GM12891 (cell line): ENCODE measurements around the gene VMAC.

Experiments
- POLR2A ChIP-seq: IDR thresholded peaks from 2 replicates; pipeline ENCODE4 v1.6.1; 2011; ENCODE audit warnings: low read depth, low read length, control low read depth
- POLR2AphosphoS5 ChIP-seq: IDR thresholded peaks from 2 replicates; pipeline ENCODE4 v1.6.1; 2011; ENCODE audit warnings: low read depth, low read length, control low read depth
- POU2F2 ChIP-seq: IDR thresholded peaks from 2 replicates; pipeline ENCODE4 v1.6.1; 2011; ENCODE audit warnings: low read depth, mild to moderate bottlenecking, control low read depth, low read length, moderate library complexity
- SPI1 ChIP-seq: IDR thresholded peaks from 2 replicates; pipeline ENCODE4 v1.6.1; 2011; ENCODE audit warnings: low read depth, low read length, control low read depth
- TAF1 ChIP-seq: IDR thresholded peaks from 2 replicates; pipeline ENCODE4 v1.6.1; 2011; ENCODE audit warnings: low read depth, low read length, control low read depth

DNA sequence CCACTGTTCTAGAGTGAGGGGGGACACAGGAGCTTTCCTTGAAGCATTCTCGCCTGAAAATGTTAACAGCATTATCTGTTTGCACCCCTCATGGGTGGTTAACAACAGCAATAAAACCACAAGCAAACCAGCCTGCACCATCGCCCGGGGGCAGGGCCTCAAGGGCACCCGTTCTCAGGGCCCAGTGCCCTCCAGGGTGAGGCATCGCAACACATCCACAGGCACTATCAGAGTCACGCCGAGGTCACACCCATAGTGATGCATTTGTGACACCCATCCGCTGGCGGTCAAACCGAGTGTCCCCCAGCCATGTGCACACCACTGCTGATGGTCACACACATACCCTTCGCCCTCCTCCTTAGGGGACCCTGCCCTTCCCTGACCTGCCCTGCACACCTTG is 38.9 kb upstream of the VMAC start:
- no peak for TF ChIP-seq POU2F2
- TF ChIP-seq TAF1 = no peak
- no peak for TF ChIP-seq POLR2A
- no peak for TF ChIP-seq POLR2AphosphoS5
- TF ChIP-seq SPI1 = no peak
